HUES6 (cell line): ENCODE data around the gene SLC4A5.
A peak's percentile ranks its signal among the peaks of the same experiment; 100 is the strongest.
"Not testable (repeated sequence)": the region's sequence is repeated elsewhere in the genome, so short reads cannot be mapped to it uniquely, and the experiment has no call there.

Source experiments
- H3K27ac ChIP-seq: 2 replicates; pipeline ENCODE4 v1.7.0; 2013; ENCODE audit warnings: low read depth, mild to moderate bottlenecking, low read length, inconsistent platforms
- H3K27me3 ChIP-seq: 2 replicates; pipeline ENCODE4 v1.6.1; 2013; ENCODE audit warnings: low read length; ENCODE audit not compliant: control insufficient read depth, insufficient read depth
- H3K36me3 ChIP-seq: 2 replicates; pipeline ENCODE4 v1.6.1; 2013; ENCODE audit warnings: low read length; ENCODE audit not compliant: control insufficient read depth, insufficient read depth
- H3K4me1 ChIP-seq: 2 replicates; pipeline ENCODE4 v1.6.1; 2013; ENCODE audit warnings: low read length; ENCODE audit not compliant: control insufficient read depth, insufficient read depth
- H3K4me3 ChIP-seq: 2 replicates; pipeline ENCODE4 v1.5.1; 2013; ENCODE audit warnings: low read depth, low read length
- H3K9ac ChIP-seq: one replicate; pipeline ENCODE4 v1.6.1; 2013; ENCODE audit warnings: mild to moderate bottlenecking, low read length
- H3K9me3 ChIP-seq: 2 replicates; pipeline ENCODE4 v1.6.1; 2013; ENCODE audit warnings: low read depth, low read length; ENCODE audit not compliant: control insufficient read depth, insufficient read depth

Gene SLC4A5

GRCh38 chr2:74216642-74217041, 126.6 kb downstream of the SLC4A5 start:
- no peak overlapping the region for H3K27ac ChIP-seq
- H3K4me3 ChIP-seq: no peak overlapping the region
- no peak overlapping the region for H3K9ac ChIP-seq
- H3K36me3 ChIP-seq: peaks cover 94% of the 10 kb centered on the region
- H3K9me3 ChIP-seq: no peaks in the 10 kb centered on the region
- no peaks in the 10 kb centered on the region for H3K4me1 ChIP-seq
- no peaks in the 10 kb centered on the region for H3K27me3 ChIP-seq

DNA sequence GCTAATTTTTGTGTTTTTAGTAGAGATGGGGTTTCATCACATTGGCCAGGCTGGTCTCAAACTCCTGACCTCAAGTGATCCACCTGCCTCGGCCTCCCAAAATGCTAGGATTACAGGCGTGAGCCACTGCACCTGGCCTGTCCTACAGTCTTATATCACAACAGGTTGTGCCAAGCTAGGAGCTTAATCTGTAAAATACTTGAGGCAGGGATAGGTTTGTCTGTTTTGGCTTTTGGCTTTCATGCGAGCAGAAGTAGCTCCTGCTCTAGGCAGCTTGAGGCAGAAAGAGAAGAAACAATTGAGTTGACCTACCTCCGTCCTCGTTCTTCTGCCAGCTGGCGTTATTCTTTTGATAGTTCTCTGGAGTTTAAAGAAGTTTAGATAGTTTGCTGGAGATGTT, 127.4 kb downstream of the SLC4A5 start:
- H3K4me3 ChIP-seq, H3K4me1 ChIP-seq, H3K9ac ChIP-seq, H3K27me3 ChIP-seq, H3K27ac ChIP-seq, H3K9me3 ChIP-seq: not testable (repeated sequence)
- H3K36me3 ChIP-seq: peaks cover 96% of the 10 kb centered on the region

GRCh38 chr2:74212702-74213410, 130.4 kb downstream of the SLC4A5 start:
- Histone ChIP-seq H3K4me3 (no peak overlapping the region), H3K27ac (no peak overlapping the region), H3K4me1 (no peaks in the 10 kb centered on the region), H3K9ac (no peak overlapping the region), H3K27me3 (no peaks in the 10 kb centered on the region), H3K9me3 (no peaks in the 10 kb centered on the region), H3K36me3 (peaks cover 100% of the 10 kb centered on the region)

GRCh38 chr2:74206180-74206688, 137.0 kb downstream of the SLC4A5 start:
- Histone ChIP-seq H3K27me3 (no peaks in the 10 kb centered on the region), H3K27ac (0 out of 2 replicates have a peak overlapping the region, but pooled peaks have one; percentile 21), H3K9me3 (no peaks in the 10 kb centered on the region), H3K4me1 (peaks cover 29% of the 10 kb centered on the region), H3K9ac (no peak overlapping the region), H3K4me3 (no peak overlapping the region), H3K36me3 (peaks cover 96% of the 10 kb centered on the region)

GRCh38 chr2:74205596-74205995, 137.6 kb downstream of the SLC4A5 start:
- H3K27ac ChIP-seq: 0 out of 2 replicates have a peak overlapping the region, but pooled peaks have one; percentile 21
- peaks cover 31% of the 10 kb centered on the region for H3K4me1 ChIP-seq
- no peak overlapping the region for H3K4me3 ChIP-seq
- no peaks in the 10 kb centered on the region for H3K9me3 ChIP-seq
- no peaks in the 10 kb centered on the region for H3K27me3 ChIP-seq
- no peak overlapping the region for H3K9ac ChIP-seq
- H3K36me3 ChIP-seq: peaks cover 94% of the 10 kb centered on the region

DNA sequence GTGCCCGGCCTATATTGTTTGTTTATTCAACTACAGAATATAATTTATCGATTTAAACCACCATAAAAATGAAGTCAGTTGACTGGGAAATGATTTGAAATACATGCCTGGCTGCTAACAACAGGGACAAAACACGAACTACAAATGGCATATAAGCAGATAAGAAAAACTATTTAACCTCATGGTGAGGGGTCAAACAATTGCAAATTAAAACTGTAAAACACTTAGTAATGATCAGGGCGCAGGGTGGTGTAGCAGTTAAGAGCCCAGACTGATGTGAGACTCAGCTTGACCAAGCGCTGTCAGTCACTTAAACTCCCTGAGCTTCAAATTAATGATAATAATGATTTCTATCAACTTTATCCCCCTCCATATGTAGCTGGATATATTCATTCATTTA, 138.1 kb downstream of the SLC4A5 start:
- Histone ChIP-seq H3K27ac (no peak overlapping the region; the same call in 1 of the 2 replicates), H3K27me3 (no peaks in the 10 kb centered on the region)

GRCh38 chr2:74204436-74204835, 138.8 kb downstream of the SLC4A5 start:
- peaks cover 90% of the 10 kb centered on the region for H3K36me3 ChIP-seq
- H3K9ac ChIP-seq: peak overlapping the region; percentile 8
- peaks cover 33% of the 10 kb centered on the region for H3K4me1 ChIP-seq

More for the DNA sequence above, 138.1 kb downstream of the SLC4A5 start:
- peaks cover 92% of the 10 kb centered on the region for H3K36me3 ChIP-seq
- peaks cover 33% of the 10 kb centered on the region for H3K4me1 ChIP-seq
- H3K9ac ChIP-seq: no peak overlapping the region
- H3K4me3 ChIP-seq: peak overlapping the region; percentile 29
- no peaks in the 10 kb centered on the region for H3K9me3 ChIP-seq

GRCh38 chr2:74201596-74201995, 141.6 kb downstream of the SLC4A5 start:
- no peak overlapping the region for H3K27ac ChIP-seq
- no peaks in the 10 kb centered on the region for H3K27me3 ChIP-seq
- no peak overlapping the region for H3K4me3 ChIP-seq
- H3K4me1 ChIP-seq: peaks cover 36% of the 10 kb centered on the region
- no peaks in the 10 kb centered on the region for H3K9me3 ChIP-seq
- peaks cover 65% of the 10 kb centered on the region for H3K36me3 ChIP-seq
- H3K9ac ChIP-seq: no peak overlapping the region

More at GRCh38 chr2:74204436-74204835, 138.8 kb downstream of the SLC4A5 start:
- Histone ChIP-seq H3K4me3 (peak overlapping the region; percentile 29), H3K9me3 (no peaks in the 10 kb centered on the region), H3K27ac (peak overlapping the region; percentile 49; the same call in 1 of the 2 replicates), H3K27me3 (no peaks in the 10 kb centered on the region)

DNA sequence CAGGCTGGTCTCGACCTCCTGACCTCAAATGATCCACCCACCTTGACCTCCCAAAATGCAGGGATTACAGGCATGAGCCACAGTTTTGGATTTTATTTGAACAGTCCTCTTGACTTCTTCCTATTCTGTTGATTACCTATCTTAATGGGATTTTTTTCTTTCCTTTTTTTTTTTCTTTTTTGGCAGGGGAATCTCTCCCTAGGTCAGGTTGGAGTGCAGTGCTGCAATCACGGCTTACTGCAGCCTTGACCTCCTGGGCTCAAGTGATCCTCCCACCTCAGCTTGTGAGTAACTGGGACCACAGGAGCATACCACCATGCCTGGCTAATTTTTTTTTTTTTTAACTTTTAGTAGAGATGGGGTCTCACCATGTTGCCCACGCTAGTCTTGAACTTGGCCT, 142.0 kb downstream of the SLC4A5 start:
- peak overlapping the region; percentile 100 for H3K4me3 ChIP-seq
- no peaks in the 10 kb centered on the region for H3K9me3 ChIP-seq
- H3K36me3 ChIP-seq: peaks cover 62% of the 10 kb centered on the region
- H3K27me3 ChIP-seq: no peaks in the 10 kb centered on the region
- H3K27ac ChIP-seq: no peak overlapping the region
- peaks cover 32% of the 10 kb centered on the region for H3K4me1 ChIP-seq
- no peak overlapping the region for H3K9ac ChIP-seq

DNA sequence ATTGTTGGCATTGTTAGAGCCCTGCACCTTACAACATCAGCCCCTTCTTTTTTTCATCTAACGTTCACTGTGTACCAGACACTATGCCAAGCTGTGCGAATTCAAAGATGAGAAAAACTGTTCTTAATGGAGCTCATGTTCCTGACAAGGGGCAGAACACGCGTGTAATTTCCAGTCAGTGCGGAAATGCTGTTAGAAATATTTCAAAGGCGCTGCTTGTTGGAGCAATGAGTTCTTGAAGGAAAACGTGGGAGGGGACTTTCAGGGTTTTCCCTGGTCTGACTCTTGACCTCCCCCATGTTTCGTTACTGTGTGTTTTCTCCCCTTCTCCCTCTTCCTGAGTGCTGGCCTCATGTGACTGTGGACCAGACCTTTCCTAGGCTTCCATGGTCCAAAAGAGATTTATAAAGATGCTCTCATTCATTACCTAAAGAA, 143.3 kb downstream of the SLC4A5 start:
- Histone ChIP-seq H3K4me1 (peaks cover 20% of the 10 kb centered on the region), H3K36me3 (peaks cover 51% of the 10 kb centered on the region), H3K9me3 (no peaks in the 10 kb centered on the region), H3K27me3 (no peaks in the 10 kb centered on the region), H3K9ac (peak overlapping the region; percentile 100), H3K27ac (peak overlapping the region; percentile 100), H3K4me3 (peak overlapping the region; percentile 100)

GRCh38 chr2:74199275-74199701, 143.9 kb downstream of the SLC4A5 start:
- H3K27me3 ChIP-seq: no peaks in the 10 kb centered on the region
- H3K9me3 ChIP-seq: no peaks in the 10 kb centered on the region
- H3K36me3 ChIP-seq: peaks cover 45% of the 10 kb centered on the region
- peaks cover 15% of the 10 kb centered on the region for H3K4me1 ChIP-seq
- peak overlapping the region; percentile 100 for H3K27ac ChIP-seq
- peak overlapping the region; percentile 100 for H3K4me3 ChIP-seq
- peak overlapping the region; percentile 100 for H3K9ac ChIP-seq
